DMS153 (cell line): ENCODE measurements around the gene FBLN1.
"Not testable (repeated sequence)": the region's sequence is repeated elsewhere in the genome, so short reads cannot be mapped to it uniquely, and the experiment has no call there.

Experiments used
- DNase-seq: peaks from one replicate; lab custom pipeline; 2025; lab: John Stamatoyannopoulos, UW

The FBLN1 gene

DNA sequence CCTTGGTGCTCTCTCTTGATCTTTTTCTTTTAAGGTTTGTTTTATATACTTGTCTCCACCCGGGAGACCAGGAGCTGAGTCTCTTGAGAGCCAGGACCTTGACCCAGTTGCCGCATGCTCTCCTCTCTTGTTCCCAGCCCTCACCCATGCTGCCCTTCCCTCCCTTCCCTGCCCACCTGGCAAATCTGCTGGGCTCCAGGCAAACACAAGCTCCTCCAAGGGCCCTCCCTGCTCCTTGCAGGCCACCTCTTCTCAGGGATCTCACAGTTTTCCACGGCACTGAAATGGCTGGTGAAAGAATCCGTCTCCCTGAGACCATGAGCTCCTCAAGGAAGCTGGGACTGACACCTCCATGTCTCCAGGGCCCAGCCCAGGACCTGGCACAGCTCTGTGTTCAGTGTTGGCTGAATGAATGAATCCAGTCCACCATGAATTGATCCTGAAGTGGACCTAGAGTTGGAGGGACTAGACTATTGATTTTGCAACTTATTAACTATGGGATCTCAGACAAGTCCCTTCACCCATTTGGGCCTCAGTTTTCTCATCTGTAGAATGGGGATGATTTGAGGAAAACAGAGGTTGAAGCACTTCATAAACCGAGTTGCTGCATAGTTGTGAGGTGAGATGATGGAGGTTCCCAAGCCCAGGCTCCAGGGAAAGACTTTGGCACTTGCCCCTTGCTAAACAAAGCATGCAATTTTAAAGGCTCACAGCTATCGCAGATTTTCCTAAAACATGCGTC lies 25.1 kb upstream of the FBLN1 start:
- DNase-seq: no peak

DNA sequence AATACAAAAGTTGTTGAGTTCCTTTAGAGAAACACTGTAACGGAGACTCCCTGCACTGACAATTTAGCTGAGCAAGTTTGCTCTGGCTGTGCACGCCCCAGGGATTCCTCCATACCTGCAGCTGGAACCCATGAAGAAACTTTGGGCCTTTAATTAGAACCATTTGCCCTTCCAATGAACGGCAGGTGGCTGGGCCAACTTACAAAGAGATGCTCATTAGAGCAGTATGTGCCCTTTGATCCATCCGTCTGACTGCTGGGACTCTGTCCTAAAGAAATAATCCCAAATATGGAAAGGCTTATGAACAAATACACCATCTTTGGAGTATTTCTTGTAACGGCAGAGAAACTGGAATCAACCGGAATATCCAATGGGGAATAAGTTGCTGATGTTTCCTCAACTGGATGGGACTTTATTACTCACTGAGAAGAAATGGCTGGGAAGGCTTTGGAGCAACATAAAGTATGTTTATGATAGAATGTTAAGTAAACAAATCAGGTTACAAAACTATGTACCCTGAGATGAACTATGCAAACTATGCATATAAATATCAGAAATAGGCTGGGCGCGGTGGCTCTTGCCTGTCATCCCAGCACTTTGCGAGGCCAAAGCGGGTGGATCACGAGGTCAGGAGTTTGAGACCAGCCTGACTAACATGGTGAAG lies 24.4 kb upstream of the FBLN1 start:
- DNase-seq: no peak

DNA sequence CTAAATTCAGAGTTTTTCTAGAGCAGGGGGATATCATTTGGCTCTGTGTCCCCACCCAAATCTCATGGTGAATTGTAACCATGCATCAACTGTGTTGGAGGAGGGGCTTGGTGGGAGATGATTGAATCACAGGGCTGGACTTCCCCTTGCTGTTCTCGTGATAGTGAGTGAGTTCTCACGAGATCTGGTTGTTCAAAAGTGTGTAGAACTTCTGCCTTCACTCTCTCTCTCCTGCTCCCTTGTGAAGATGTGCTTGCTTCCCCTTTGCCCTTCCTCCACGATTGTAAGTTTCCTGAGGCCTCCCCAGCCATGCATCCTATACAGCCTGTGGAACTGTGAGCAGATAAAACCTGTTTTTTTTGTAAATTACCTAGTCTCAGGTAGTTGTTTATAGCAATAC lies 22.0 kb upstream of the FBLN1 start:
- DNase-seq: no peak

DNA sequence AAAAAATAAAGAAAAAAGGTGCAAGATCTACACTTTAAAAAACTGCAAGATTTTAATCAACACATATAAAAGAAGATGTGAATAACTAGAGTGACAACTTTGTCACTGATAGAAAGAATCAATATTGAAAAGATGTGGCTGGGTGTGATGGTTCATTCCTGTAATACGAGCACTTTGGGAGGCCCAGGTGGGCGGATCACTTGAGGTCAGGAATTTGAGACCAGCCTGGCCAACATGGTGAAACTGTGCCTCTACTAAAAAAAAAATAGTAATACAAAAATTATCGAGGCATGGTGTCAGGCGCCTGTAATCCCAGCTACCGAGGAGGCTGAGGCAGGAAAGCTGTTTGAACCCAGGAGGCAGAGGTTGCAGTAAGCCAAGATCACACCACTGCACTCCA lies 21.0 kb upstream of the FBLN1 start:
- DNase-seq: no peak

DNA sequence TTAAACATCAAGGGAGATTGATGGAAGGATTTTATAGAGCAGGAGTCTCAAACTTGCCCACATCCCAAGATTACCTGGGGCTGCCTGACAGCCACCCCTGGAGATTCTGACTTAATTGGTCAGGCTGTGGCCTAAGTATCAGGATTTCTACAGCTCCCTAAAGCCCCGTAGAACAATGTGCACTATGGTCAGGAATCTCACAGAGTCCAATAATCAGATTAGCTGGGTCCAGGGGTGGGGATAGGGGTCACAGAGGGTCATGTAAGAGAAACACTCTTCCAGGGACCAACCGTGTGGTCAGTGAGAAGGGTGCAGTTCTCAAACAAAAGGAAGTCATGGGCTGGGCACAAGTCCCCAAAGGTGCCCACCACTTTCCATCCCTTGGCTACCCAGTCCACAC lies 20.5 kb upstream of the FBLN1 start:
- no peak for DNase-seq

DNA sequence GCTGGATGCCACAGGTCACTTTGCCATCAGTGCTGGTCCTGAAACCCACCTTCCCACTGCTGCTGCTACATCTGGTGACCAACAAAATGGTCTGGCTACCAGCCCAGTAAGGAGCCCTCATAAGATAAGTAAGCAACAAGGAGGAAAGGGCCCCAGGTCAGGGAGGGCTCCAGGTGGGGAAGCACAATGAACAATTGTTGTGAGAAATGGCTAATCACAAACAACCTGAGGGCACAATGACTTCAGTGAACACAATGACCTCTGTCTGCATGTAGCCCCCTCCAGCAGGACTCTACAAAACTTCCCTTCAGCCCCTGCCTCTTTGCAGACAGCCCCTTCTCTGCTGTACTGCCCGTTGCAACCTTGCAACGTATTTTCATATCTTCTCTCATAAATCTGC lies 19.4 kb upstream of the FBLN1 start:
- DNase-seq: no peak

DNA sequence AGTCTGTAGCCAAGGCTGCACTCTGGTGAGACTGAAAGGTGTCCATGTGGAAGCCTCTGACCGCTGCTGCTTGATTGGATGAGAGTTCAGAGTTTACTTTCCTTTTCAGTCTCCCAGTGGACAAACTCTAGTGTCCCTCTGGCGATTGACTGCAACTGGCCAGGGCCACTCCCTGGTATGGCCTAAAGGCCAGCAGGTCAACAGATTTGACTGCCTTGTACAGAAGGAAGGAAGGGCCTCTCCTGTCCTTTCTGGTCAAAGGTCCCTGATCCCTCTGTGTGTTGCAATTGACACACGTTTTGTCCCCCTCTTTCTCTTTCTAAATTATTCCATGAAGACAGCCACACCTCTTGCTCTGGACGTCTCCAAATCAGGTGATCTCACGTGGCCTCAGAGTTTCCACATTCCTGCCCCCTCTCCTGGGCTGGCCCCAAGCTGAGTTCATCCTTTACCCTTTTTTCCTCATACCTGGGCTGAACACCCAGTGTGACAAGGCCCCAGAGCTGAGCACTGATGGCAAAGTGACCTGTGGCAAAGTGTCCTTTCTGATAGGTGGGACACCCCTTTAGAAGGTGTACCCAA lies 18.7 kb upstream of the FBLN1 start:
- DNase-seq: no peak

DNA sequence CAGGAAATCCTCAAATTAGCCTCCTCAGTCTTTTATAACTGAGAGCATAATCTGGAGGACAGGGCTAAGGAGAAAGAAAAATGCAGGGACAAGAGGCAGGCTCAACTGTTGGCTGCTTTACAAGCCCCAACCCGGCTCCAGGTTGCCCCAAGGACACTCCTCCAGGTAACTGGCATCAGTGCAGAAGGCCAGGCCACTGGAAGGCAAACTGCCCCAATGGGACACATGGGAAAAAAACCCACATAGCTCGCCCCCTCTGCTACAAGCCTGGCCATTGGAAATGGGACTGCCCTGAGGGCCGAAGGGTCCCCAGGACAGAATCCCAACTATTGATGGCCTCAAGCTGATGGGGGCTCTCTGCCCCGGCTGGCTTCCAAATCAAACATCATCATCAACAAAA lies 17.9 kb upstream of the FBLN1 start:
- no peak for DNase-seq

DNA sequence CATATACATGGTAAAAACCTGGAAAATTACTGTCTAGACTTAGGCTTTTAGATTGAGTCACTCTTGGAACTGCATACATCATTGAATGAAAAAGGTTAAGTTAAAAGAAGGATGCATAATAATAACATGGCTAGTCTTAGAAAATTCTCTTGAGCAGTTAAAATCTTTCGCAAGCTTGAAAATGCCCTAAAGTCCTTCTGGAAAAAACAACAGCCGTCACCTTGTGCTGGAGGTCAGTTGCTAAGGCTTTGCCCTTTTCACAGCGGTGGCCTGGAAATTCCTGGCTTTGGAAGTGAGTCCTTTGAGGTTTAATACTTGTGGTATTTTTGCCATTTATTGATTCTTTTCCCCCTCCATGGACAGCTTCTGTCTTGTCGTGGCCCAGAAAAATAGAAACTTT lies 17.4 kb upstream of the FBLN1 start:
- no peak for DNase-seq

DNA sequence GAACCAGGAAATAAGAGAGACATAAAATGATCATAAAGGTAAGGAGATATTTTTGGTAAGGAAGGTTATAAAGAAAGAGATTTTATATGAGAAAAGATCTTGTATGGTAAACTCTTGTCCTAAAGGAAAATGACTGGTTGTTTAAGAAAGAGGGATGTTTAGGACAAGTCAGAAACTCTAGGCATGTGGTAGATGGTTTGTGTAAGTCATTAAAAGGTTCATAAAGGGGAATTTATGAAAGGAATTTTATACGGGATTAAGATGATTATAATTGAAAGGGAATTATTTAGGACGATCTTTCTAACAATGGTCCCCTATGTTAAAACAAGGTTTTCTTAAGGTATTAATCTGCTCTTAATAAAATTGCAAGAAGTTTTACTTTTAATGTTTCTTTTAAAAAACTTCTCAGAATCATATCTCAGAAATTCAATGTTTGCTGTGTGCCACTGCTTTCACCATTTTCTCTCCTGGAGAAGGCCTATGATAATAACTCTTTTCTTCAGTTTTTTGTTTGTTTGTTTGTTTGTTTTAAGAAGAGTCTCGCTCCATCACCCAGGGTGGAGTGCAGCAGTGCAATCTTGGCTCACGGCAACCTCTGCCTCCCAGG lies 13.8 kb upstream of the FBLN1 start:
- no peak for DNase-seq

DNA sequence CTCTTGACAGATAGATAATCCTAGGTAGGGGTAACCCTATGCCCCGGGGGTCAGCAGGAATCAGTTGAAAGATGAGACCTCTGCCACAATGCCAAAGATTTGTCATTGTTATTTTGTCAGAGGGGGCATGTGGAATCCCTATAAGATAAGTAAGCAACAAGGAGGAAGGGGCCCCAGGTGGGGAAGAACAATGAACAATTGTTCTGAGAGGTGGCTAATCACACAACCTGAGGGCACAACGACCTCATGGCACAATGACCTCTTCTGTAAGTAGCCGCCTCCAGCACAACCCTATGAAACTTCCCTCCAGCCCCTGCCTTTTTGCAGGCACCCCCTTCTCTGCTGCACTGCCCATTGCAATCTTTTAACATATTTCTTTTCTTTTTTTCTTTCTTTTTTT lies 11.8 kb upstream of the FBLN1 start:
- DNase-seq: no peak

DNA sequence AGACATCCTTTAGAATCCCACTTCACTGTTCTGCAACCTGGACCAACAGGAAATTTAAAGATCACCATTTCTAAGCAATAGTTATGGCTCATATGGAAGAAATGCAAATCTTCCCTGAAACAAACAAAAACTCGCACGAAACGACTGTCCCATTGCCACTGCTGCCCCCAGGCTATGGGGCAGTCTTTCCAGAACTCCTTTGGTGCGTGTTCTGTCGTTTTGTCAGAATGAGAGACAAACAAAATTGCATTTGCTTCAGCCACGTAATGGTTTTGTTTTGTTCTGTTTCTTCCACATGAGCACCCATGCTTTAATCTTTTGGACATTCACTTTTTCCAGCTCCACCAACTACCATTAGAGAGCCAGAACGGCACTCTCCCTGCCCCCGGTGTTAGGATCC lies 10.8 kb upstream of the FBLN1 start:
- DNase-seq: no peak

DNA sequence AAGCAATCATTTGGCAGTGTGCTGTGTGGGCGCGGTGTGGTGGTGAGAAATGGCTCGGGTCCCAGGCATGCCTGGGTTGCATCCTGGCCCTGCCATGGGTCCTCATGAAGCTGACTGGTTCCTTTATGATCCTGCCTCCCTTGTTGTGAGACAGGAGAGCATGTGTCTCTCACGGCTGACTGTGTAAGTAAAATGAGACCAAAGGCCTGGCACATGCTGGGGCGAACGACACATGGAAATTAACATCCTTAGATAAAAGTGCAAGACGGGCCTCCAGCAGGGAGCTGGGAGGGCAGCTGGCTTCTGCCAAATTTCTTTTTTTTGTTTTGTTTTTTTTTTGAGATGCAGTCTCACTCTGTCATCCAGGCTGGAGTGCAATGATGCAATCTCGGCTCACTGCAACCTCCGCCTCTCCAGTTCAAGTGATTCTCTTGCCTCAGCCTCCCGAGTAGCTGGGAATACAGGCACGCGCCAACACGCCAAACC lies 9.4 kb upstream of the FBLN1 start:
- no peak for DNase-seq

DNA sequence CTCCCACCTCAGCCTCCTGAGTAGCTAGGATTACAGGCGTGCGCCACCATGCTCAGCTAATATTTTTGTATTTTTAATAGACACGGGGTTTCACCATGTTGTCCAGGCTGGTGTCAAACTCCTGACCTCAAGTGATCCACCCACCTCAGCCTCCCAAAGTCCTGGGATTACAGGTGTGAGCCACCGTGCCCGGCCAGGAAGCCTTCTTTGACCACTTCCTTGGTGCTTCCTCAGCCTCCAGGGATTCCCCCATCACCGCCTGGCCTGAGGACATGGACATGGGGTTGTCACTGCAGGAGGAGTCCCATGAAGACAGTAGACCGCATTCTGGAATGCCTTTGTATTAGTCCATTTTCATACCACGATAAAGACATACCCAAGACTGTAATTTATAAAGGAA lies 8.4 kb upstream of the FBLN1 start:
- DNase-seq: not testable (repeated sequence)

DNA sequence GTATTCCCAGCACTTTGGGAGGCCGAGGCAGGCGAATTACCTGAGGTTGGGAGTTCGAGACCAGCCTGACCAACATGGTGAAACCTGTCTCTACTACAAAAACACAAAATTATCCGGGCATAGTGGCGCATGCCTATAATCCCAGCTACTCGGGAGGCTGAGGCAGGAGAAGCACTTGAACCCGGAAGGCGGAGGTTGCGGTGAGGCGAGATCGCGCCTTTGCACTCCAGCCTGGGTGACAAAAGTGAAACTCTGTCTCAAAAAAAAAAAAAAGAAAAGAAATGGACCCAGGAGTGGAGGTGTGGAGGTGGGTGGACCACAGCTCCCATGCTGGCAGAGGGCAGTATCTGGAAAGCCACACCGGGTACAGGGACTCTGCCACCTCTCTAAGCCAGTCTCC lies 7.1 kb upstream of the FBLN1 start:
- not testable (repeated sequence) for DNase-seq

DNA sequence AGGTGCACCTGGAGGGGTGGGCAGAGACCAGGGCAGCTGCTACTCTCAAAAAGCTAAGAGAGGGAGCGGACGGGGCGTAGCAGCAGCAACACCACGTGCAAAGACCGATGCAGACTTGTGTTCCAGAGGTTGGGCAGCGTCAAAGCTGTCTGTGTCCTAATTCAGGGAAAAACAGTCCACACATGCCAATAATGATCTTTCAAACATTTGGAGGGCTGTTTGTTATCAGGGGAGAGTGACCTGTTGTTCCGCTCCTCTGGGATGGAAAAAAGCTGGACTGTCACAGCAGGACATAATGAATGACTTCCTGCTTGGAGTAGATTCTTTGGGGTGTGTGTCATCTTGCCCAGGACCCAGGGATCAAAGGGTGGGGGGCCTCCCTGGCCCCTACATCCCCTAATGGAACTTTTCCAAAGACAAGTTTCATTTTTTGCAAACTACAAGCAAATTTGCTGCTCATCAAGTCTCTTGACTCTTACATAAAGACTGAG lies 6.2 kb upstream of the FBLN1 start:
- DNase-seq: no peak

DNA sequence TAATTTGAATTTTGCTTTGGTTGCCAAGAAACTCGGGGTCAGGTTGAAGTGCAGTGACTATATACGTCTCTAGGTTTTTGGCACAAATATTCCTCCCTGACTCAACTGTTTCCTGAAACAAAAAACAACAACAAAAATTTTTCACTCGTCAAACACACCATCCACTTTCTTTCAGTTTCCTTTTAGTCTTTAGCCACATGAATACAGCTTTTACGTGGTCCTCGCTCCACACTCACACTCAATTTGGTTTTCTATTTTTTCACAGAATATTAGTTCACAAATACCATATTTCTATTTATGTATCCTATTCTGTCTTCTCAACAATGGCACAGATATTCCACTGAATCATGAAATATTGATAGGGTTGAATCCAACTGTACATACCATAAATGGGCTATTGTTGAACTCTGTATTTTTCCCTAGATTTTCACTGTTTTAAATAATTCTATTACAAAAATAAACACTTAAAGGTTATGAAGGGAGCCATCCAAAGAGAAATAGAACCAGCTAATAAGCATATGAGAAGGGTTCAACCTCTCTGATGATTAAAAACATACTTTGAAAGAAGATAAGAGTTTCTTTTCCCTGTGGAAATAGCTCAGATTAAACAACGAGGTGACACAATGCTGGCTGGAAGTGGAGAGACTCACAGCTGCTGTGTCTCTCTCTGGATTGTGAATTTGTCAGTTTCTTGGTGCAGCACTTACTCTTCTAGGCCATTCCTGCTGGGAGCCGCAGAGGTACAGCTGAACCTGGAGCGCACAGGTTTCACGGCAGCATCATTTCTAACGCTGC lies 5.1 kb upstream of the FBLN1 start:
- DNase-seq: no peak

DNA sequence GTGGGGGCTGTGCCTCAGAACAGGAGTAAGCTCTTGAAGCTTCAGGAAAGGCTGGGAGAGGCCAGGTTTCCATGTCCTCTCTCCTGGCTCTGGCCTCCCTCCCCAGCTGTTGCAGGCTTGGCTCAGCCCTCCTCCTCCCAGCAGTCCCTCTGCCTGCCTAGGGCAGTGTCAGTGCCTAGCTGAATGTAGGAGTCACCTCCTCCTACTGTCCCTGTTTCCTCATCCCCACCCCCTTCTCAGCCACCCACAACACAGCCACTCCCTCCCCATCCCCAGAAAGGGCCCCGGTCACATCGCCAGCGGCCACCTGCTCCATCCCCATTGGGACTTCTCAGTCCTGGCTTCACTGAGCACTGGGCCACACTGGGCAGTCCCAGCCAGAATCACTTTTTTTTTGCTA lies 2.9 kb upstream of the FBLN1 start:
- DNase-seq: no peak

DNA sequence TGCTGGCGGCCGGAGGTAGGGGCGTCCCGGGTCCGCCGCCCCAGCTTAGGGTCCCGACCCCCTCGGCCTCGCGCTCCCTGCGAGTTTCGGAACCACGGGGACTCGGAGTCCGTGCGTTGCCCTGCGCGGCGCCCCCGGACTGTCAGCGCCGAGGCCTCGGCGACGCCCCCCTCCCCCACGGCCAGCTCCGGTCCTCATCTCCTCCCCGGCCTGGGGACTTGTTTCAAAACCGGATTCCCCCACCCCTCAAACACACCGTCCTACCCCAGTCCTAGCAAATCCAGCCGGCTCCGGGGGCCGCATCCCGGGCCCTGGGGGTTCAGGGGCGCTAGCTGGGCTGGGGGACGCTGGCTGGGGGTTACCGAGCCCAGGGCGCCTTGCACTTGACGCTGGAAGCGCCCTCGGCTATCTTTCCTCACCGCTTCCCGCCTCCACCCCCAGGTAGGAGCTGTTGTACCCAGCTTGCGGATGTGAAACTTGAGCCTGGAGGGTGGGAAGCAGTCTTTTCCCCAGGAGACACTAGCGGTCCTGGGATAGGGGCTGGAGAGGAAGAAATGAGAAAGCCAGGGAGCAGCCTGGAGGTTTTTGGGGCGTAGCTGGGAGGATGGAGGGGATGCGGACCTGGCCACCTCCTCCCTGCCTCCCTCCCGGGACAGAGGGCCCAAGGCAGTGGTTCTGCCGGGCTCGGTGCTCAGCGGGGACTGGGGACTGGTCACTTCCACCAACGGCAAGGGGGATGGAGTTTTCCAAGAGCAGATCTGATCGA lies 550 bp downstream of the FBLN1 start:
- DNase-seq: no peak

DNA sequence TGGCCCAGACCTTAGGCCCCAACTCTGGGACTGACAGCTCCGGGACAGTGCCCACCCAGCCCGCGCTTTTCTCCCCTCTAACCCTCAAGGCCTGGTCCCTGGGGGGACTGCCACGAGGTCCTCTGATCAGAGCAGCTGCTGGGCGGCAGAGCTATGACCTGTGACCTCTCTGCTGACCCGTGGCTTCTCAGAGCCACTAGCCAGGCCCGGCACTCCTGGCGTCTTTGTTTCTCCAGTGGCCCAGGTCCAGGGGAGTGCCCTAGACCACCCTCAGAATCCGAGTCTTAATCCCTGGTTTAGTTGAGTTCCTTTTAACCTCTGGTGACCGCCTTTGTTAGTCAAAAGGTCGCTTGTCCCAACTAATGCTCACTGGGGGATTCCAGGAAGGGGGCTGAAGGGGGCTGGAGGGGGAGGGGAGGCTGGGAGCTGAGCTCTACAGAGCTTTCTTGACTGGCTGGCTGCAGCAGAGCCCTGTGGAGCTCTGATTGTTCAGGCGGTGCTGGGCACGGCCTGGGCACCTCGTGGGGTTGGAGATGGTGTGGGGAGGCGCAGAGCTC lies 1.2 kb downstream of the FBLN1 start:
- no peak for DNase-seq
